HUES64 (cell line): Measurements from ENCODE around the gene SMIM43.

Experiments
- H3K27ac ChIP-seq: 2 replicates; pipeline ENCODE4 v1.7.0; 2013; ENCODE audit warnings: low read depth, low read length, inconsistent platforms
- H3K27me3 ChIP-seq: 2 replicates; pipeline ENCODE4 v1.6.1; 2013; ENCODE audit warnings: mild to moderate bottlenecking, low read length; ENCODE audit not compliant: insufficient read depth
- H3K36me3 ChIP-seq: 2 replicates; pipeline ENCODE4 v1.6.1; 2013; ENCODE audit warnings: mild to moderate bottlenecking, low read length; ENCODE audit not compliant: insufficient read depth
- H3K4me1 ChIP-seq: 2 replicates; pipeline ENCODE4 v1.6.1; 2013; ENCODE audit warnings: mild to moderate bottlenecking, low read length, moderate library complexity; ENCODE audit not compliant: insufficient read depth
- H3K4me3 ChIP-seq: 2 replicates; pipeline ENCODE4 v1.5.1; 2013; ENCODE audit warnings: mild to moderate bottlenecking, low read length, moderate library complexity
- H3K9ac ChIP-seq: 2 replicates; pipeline ENCODE4 v1.6.1; 2013; ENCODE audit warnings: mild to moderate bottlenecking, low read depth, low read length
- H3K9me3 ChIP-seq: 2 replicates; pipeline ENCODE4 v1.6.1; 2013; ENCODE audit warnings: low read depth, low read length; ENCODE audit not compliant: insufficient read depth
- whole genome bisulfite sequencing: fragments of 150-250, 120-280 bp; methylation state at CpG from one replicate; pipeline ENCODE4 v1.1.7; 2013; ENCODE audit warnings: missing lambda C conversion rate; 5-methylcytosine and 5-hydroxymethylcytosine counted together

Gene SMIM43

GRCh38 chr4:121714548-121714947 is 50.4 kb downstream of the SMIM43 start:
- WGBS, result 98% methylated on average over 4 of the region's 4 CpGs
- Histone ChIP-seq H3K9me3 (no peaks in the 10 kb centered on the region), H3K27ac (no peak overlapping the region), H3K36me3 (no peaks in the 10 kb centered on the region), H3K4me1 (peaks cover 28% of the 10 kb centered on the region), H3K9ac (no peak overlapping the region), H3K4me3 (no peak overlapping the region), H3K27me3 (no peaks in the 10 kb centered on the region)

GRCh38 chr4:121712783-121713182 is 52.2 kb downstream of the SMIM43 start:
- H3K36me3 ChIP-seq, result no peaks in the 10 kb centered on the region
- H3K4me3 ChIP-seq, result no peak overlapping the region
- 86% methylated on average over 4 of the region's 4 CpGs for WGBS
- no peaks in the 10 kb centered on the region for H3K27me3 ChIP-seq
- no peak overlapping the region for H3K9ac ChIP-seq
- H3K27ac ChIP-seq, result peak overlapping the region; percentile 83; the same call in 1 of the 2 replicates
- H3K4me1 ChIP-seq, result peaks cover 28% of the 10 kb centered on the region
- no peaks in the 10 kb centered on the region for H3K9me3 ChIP-seq

GRCh38 chr4:121712001-121712651 is 52.8 kb downstream of the SMIM43 start:
- peak overlapping the region; percentile 83 for H3K27ac ChIP-seq
- no peaks in the 10 kb centered on the region for H3K9me3 ChIP-seq
- H3K27me3 ChIP-seq, result no peaks in the 10 kb centered on the region
- H3K4me1 ChIP-seq, result peaks cover 28% of the 10 kb centered on the region
- no peaks in the 10 kb centered on the region for H3K36me3 ChIP-seq
- 53% methylated on average over 7 of the region's 7 CpGs for WGBS
- peak overlapping the region; percentile 43 for H3K4me3 ChIP-seq
- peak overlapping the region; percentile 72; the same call in 1 of the 2 replicates for H3K9ac ChIP-seq

GRCh38 chr4:121711263-121712000 is 53.5 kb downstream of the SMIM43 start:
- peak overlapping the region; percentile 83 for H3K27ac ChIP-seq
- peaks cover 28% of the 10 kb centered on the region for H3K4me1 ChIP-seq
- peak overlapping the region; percentile 72; the same call in 1 of the 2 replicates for H3K9ac ChIP-seq
- H3K9me3 ChIP-seq, result no peaks in the 10 kb centered on the region
- H3K4me3 ChIP-seq, result peak overlapping the region; percentile 43
- H3K36me3 ChIP-seq, result no peaks in the 10 kb centered on the region
- H3K27me3 ChIP-seq, result no peaks in the 10 kb centered on the region
- WGBS, result 2% methylated on average over 18 of the region's 18 CpGs

GRCh38 chr4:121709766-121710405 is 55.1 kb downstream of the SMIM43 start:
- H3K27ac ChIP-seq, result 0 out of 2 replicates have a peak overlapping the region, but pooled peaks have one; percentile 53
- no peaks in the 10 kb centered on the region for H3K36me3 ChIP-seq
- no peaks in the 10 kb centered on the region for H3K27me3 ChIP-seq
- 95% methylated on average over 3 of the region's 3 CpGs for WGBS
- H3K4me3 ChIP-seq, result no peak overlapping the region
- H3K4me1 ChIP-seq, result peaks cover 34% of the 10 kb centered on the region
- H3K9ac ChIP-seq, result no peak overlapping the region
- H3K9me3 ChIP-seq, result no peaks in the 10 kb centered on the region
